DMS79 (cell line): ENCODE data around the gene KRTAP19-7.

Experiments
- DNase-seq: peaks from one replicate; lab custom pipeline; 2025; lab: John Stamatoyannopoulos, UW

KRTAP19-7 gene

DNA sequence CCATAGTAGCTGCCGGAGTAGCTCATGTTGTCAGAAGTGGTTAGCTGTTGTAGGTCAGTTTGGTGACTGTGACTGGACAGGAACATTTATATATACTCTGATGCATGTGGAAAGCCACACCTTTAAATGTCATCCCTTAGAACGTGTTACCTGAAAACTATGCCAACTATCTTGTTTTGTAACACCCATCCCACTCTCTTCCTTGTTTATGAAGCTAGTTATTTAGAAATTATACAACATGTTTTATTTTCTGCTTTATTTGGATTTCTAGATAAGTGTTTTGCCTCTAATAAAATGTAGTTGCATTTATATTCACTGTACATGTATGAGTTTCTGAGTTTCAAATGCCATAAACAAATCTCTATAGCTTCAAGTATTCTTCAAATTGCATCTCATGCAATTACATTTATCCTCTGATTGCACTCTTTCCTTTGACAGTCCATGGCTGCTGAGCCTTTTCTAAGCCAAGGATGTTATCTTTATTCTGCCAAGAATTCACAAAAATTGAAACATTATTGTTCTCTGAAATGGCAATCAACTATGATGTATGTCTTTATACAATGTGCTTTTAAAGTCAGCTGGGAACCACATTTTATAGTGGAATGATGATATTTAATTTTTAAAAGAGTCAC is at the start of gene KRTAP19-7:
KRTAP19-7 (minus strand) TSS at position 51 of the 632 bp plus-strand sequence; CDS start at position 26, 25 bp downstream.
- DNase-seq, result no peak

- no peak for DNase-seq
These were observed 44.9 kb upstream of the KRTAP19-7 start for GRCh38 chr21:30605968-30606367.

- DNase-seq, result no peak
These were observed 39.7 kb upstream of the KRTAP19-7 start, which contains the start of gene KRTAP22-1 for GRCh38 chr21:30600787-30601186. Gene KRTAP22-1, plus strand, starts transcription at chr21:30601087.

DNA sequence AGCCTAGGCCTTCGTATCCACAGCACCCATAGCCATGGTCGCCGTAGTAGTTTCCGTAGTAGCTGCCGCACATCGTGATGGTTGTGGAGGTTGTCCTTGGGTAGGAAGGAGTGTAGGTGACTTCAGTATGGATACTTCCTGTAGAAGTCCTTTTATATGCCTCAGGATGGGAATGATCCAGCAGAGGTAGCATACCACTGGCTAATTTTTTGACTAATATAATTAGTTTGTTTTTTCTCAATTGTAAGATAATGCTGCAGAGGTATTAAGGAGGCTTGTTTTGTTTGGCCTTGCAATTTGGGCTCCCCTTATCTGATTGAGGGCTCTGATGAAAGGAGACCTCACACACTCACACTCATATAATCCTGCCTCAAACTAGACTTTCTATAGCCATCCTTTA is 37.7 kb upstream of the KRTAP19-7 start, which contains the start of gene KRTAP6-2:
KRTAP6-2 (minus strand) TSS at position 101 of the 400 bp plus-strand sequence; CDS start at position 73, 28 bp downstream.
- DNase-seq, result no peak

GRCh38 chr21:30592140-30592539 is 31.0 kb upstream of the KRTAP19-7 start, which contains the start of gene KRTAP6-3:
Gene KRTAP6-3, plus strand, starts transcription at chr21:30592440. Its CDS starts 6 bp downstream, at chr21:30592446.
- DNase-seq, result no peak

DNA sequence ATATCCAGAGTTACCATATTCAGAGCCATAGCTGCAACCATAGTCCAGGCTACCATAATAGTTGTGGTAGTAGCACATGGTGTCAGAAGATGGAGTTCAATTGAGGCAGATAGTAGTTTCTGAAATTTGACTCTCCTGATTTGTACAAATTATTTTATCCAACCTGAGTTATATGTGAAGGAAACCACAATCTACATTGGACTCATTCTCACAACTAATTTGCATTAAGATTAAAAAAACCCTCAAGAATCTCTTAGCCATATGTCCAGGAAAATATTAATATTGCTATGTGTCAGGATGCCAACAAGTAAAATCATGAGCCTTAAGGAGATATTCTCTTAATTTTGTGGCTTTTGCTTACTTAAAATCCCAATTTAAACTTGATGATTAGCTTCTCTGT is 29.2 kb upstream of the KRTAP19-7 start, which contains the start of gene KRTAP22-2:
KRTAP22-2 (minus strand) TSS at position 101 of the 400 bp plus-strand sequence.
- no peak for DNase-seq

- no peak for DNase-seq
These were observed 21.8 kb upstream of the KRTAP19-7 start for GRCh38 chr21:30582870-30583269.

GRCh38 chr21:30580132-30580531 is 19.0 kb upstream of the KRTAP19-7 start:
- DNase-seq, result no peak

DNA sequence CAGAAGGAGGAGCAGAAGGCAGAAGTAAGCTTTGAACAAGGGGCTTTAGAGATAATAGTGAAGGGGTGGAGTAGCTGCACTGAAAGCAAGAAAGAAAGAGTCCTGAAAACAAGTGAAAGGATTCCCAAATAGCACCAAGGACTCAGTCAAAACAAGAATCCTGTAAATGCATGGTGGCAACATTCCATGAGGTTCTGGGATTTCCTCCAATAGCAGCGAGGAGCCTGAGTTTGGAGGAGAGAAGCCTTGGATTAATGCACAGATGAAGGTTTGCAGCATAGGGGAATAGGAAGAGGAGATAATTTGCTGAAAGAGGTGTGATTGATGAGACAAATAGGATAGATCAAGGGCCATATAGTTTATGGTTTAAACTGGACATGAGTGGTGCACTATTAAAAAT is 18.2 kb upstream of the KRTAP19-7 start:
- no peak for DNase-seq

- DNase-seq, result no peak
These were observed 16.7 kb upstream of the KRTAP19-7 start for GRCh38 chr21:30577766-30578165.

- no peak for DNase-seq
These were observed 6.5 kb upstream of the KRTAP19-7 start for GRCh38 chr21:30567617-30568016.

DNA sequence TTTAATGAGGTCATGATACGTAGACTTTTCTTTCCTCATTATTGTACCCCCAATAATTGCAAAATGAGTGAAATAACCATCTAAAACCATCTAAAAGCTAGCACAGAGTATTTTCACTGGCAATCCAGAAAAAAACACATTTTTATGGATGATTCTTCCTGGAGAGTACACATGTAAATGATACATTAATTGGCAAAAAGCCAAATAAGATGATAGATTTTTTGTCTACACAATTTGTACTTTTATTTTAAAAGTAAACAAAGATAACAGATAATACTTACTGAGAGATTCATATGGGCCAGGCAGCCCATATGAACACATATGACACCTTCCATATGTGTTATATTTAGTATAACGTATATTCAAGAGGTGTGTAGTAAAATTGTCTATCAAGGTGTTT is 2.5 kb upstream of the KRTAP19-7 start:
- DNase-seq, result no peak

- DNase-seq, result no peak
These were observed 2.0 kb upstream of the KRTAP19-7 start for GRCh38 chr21:30563072-30563471.

- DNase-seq, result no peak
These were observed 843 bp upstream of the KRTAP19-7 start for GRCh38 chr21:30561957-30562356.

GRCh38 chr21:30555095-30555494 is 6.0 kb downstream of the KRTAP19-7 start:
- no peak for DNase-seq

- DNase-seq, result no peak
These were observed 8.3 kb downstream of the KRTAP19-7 start for GRCh38 chr21:30552782-30553181.

DNA sequence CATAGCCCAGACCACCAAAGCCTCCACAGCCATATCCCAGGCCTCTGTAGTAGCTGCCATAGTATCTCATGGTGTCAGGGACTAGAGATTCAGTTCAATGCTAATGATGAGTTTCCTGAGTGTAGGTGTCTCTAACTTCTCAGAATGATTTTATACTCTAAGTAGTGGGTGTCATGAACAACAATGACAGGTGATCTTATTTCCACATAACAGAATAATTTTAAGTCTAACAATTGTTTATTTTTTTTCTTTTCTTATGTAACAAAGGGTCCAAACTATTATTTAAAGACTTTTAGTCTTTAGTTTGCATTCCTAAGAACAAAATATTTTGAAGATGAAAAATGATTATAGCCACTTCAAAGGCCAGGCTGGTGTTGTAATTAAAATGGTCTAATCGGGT is 19.4 kb downstream of the KRTAP19-7 start, which contains the start of gene KRTAP19-6:
KRTAP19-6 (minus strand) TSS at position 101 of the 400 bp plus-strand sequence; CDS start at position 70, 31 bp downstream.
- DNase-seq, result no peak

GRCh38 chr21:30518876-30519275 is 42.2 kb downstream of the KRTAP19-7 start:
- DNase-seq, result no peak

- no peak for DNase-seq
These were observed 45.4 kb downstream of the KRTAP19-7 start for GRCh38 chr21:30515681-30516080.
